H1 (cell line): ENCODE measurements around the gene SMPDL3B. TPM values are rescaled to one million over a fixed set of nuclear protein-coding genes. Genes with fewer than 3 reads are reported as not detected.

ENCODE experiments used
- CTCF ChIA-PET: fragments of 300-600 bp; sonication (Branson Sonifier 250); formaldehyde crosslinking; loops from one replicate; lab custom pipeline; 2021; ENCODE audit not compliant: partially characterized antibody; lab: Charles Lee
- POLR2A ChIA-PET: fragments of 300-600 bp; sonication (Branson Sonifier 250); formaldehyde crosslinking; loops from one replicate; lab custom pipeline; 2021; ENCODE audit warnings: inconsistent platforms; ENCODE audit not compliant: partially characterized antibody; lab: Charles Lee
- DNase-seq, 2 experiments: peaks; one replicate each; pipeline versions ENCODE4 v3.0.0 to v3.0.0-alpha.2; 2010 to 2022; ENCODE audit warnings: low spot score in 2 of 2, low read depth in 1 of 2, mixed read lengths in 1 of 2
- FAIRE-seq: peaks from 2 replicates; lab custom pipeline; 2011; peaks lifted over from hg19 to GRCh38; lab: Jason Lieb, UNC
- H2AFZ ChIP-seq: 2 replicates; pipeline ENCODE4 v1.8.1; 2012; ENCODE audit warnings: low read length, inconsistent platforms
- H2AK5ac ChIP-seq: 2 replicates; pipeline ENCODE4 v1.6.1; 2013; ENCODE audit warnings: low read depth, low read length
- H2BK120ac ChIP-seq: replicated peaks from 2 replicates; pipeline ENCODE3; 2013; ENCODE audit warnings: low read depth, low read length, inconsistent platforms
- H2BK12ac ChIP-seq: 2 replicates; pipeline ENCODE4 v1.6.1; 2013; ENCODE audit warnings: low read depth, low read length
- H2BK15ac ChIP-seq: 2 replicates; pipeline ENCODE4 v1.6.1; 2013; ENCODE audit warnings: low read length
- H2BK20ac ChIP-seq: 2 replicates; pipeline ENCODE4 v1.6.1; 2013; ENCODE audit warnings: low read length
- H2BK5ac ChIP-seq: 2 replicates; pipeline ENCODE4 v1.6.1; 2013; ENCODE audit warnings: low read depth, low read length
- H3K14ac ChIP-seq: 2 replicates; pipeline ENCODE4 v1.6.1; 2013; ENCODE audit warnings: inconsistent platforms; ENCODE audit not compliant: insufficient read length
- H3K18ac ChIP-seq: 2 replicates; pipeline ENCODE4 v1.6.1; 2013; ENCODE audit warnings: low read length; ENCODE audit errors: extremely low read depth
- H3K23ac ChIP-seq: 2 replicates; pipeline ENCODE4 v1.6.1; 2013; ENCODE audit warnings: inconsistent platforms; ENCODE audit not compliant: insufficient read length
- H3K23me2 ChIP-seq: 2 replicates; pipeline ENCODE4 v1.6.1; 2013; ENCODE audit warnings: low read depth, low read length
- H3K27ac ChIP-seq: 2 replicates; pipeline ENCODE4 v1.6.1; 2011; ENCODE audit warnings: low read depth, low read length, inconsistent platforms
- H3K27me3 ChIP-seq, 4 experiments: replicated peaks in 1 of 4; 1 replicate in 1 of 4; 2 replicates in 3 of 4; pipeline versions ENCODE4 v1.6.1 to v1.8.1; 2011 to 2013; ENCODE audit warnings: low read length in 3 of 4, mild to moderate bottlenecking in 3 of 4, inconsistent platforms in 2 of 4, mixed read lengths in 2 of 4, moderate library complexity in 1 of 4; ENCODE audit not compliant: control insufficient read depth in 3 of 4, insufficient read depth in 3 of 4; ENCODE audit errors: extremely low read depth in 1 of 4
- H3K36me3 ChIP-seq, 4 experiments: 2 replicates each; pipeline versions ENCODE4 v1.6.1 to v1.8.1; 2011 to 2013; ENCODE audit warnings: mild to moderate bottlenecking in 4 of 4, low read length in 3 of 4, moderate library complexity in 2 of 4, control low read depth in 1 of 4, inconsistent platforms in 1 of 4; ENCODE audit not compliant: insufficient read depth in 4 of 4, control insufficient read depth in 2 of 4
- H3K4ac ChIP-seq: replicated peaks from 2 replicates; pipeline ENCODE3; 2013; ENCODE audit warnings: low read length, low read depth, mixed read lengths, inconsistent platforms; ENCODE audit not compliant: insufficient read length
- H3K4me1 ChIP-seq, 4 experiments: replicated peaks in 1 of 4; 1 replicate in 1 of 4; 2 replicates in 3 of 4; pipeline versions ENCODE4 v1.6.1 to v1.8.1; 2011 to 2013; ENCODE audit warnings: low read length in 3 of 4, inconsistent platforms in 2 of 4, mixed read lengths in 1 of 4; ENCODE audit not compliant: insufficient read depth in 4 of 4, control insufficient read depth in 3 of 4
- H3K4me2 ChIP-seq, 2 experiments: 2 replicates each; pipeline versions ENCODE4 v1.6.1 to v1.8.1; 2011 to 2013; ENCODE audit warnings: low read depth in 2 of 2, low read length in 2 of 2, control low read depth in 1 of 2, inconsistent platforms in 1 of 2, mild to moderate bottlenecking in 1 of 2; ENCODE audit not compliant: insufficient read depth in 1 of 2
- H3K4me3 ChIP-seq, 4 experiments: fragments of 200-600, 300-600 bp in 1 of 4; sonication (generic), shearing (Covaris generic), sonication (Bioruptor Twin) in 1 of 4; 2 replicates each; pipeline versions ENCODE4 v1.5.1 to v1.8.1; 2011 to 2016; ENCODE audit warnings: low read length in 4 of 4, low read depth in 3 of 4, control low read depth in 2 of 4, inconsistent platforms in 2 of 4, mild to moderate bottlenecking in 2 of 4, mixed read lengths in 1 of 4, moderate library complexity in 1 of 4; ENCODE audit not compliant: insufficient read depth in 2 of 4; ENCODE audit errors: extremely low read depth in 1 of 4
- H3K56ac ChIP-seq: replicated peaks from 2 replicates; pipeline ENCODE3; 2013; ENCODE audit warnings: low read depth, mild to moderate bottlenecking, mixed read lengths, low read length, inconsistent platforms; ENCODE audit not compliant: insufficient read length
- H3K79me1 ChIP-seq: 2 replicates; pipeline ENCODE4 v1.6.1; 2013; ENCODE audit warnings: low read depth, low read length, control low read depth
- H3K79me2 ChIP-seq, 2 experiments: 2 replicates each; pipeline versions ENCODE4 v1.6.1 to v1.8.1; 2012 to 2013; ENCODE audit warnings: low read length in 2 of 2, mild to moderate bottlenecking in 2 of 2, inconsistent platforms in 1 of 2; ENCODE audit not compliant: insufficient read depth in 2 of 2, control insufficient read depth in 1 of 2
- H3K9ac ChIP-seq, 4 experiments: replicated peaks in 1 of 4; 1 replicate in 1 of 4; 2 replicates in 3 of 4; pipeline versions ENCODE4 v1.6.1 to v1.8.1; 2011 to 2013; ENCODE audit warnings: low read depth in 3 of 4, low read length in 3 of 4, control low read depth in 2 of 4, mild to moderate bottlenecking in 2 of 4, moderate library complexity in 2 of 4, inconsistent platforms in 1 of 4; ENCODE audit errors: extremely low read depth in 1 of 4
- H3K9me3 ChIP-seq, 2 experiments: 2 replicates each; pipeline versions ENCODE4 v1.6.1 to v1.8.1; 2012 to 2013; ENCODE audit warnings: mild to moderate bottlenecking in 2 of 2, moderate library complexity in 2 of 2, control low read depth in 1 of 2, inconsistent platforms in 1 of 2, low read depth in 1 of 2, low read length in 1 of 2, mixed read lengths in 1 of 2; ENCODE audit not compliant: insufficient read depth in 2 of 2
- H4K20me1 ChIP-seq, 2 experiments: replicated peaks in 1 of 2; 2 replicates each; pipeline versions ENCODE3 to v1.8.1; 2011 to 2013; ENCODE audit warnings: inconsistent platforms in 2 of 2, low read length in 2 of 2, mild to moderate bottlenecking in 1 of 2; ENCODE audit not compliant: insufficient read depth in 2 of 2, control insufficient read depth in 1 of 2
- H4K5ac ChIP-seq: 2 replicates; pipeline ENCODE4 v1.6.1; 2013; ENCODE audit warnings: low read length, low read depth, mixed read lengths, inconsistent platforms; ENCODE audit not compliant: insufficient read length
- H4K8ac ChIP-seq: 2 replicates; pipeline ENCODE4 v1.8.0; 2013; ENCODE audit warnings: mild to moderate bottlenecking, moderate library complexity, low read length, inconsistent platforms; ENCODE audit not compliant: insufficient read depth; ENCODE audit errors: extremely low read depth
- H4K91ac ChIP-seq: replicated peaks from 2 replicates; pipeline ENCODE3; 2013; ENCODE audit warnings: low read length, mixed read lengths, inconsistent platforms; ENCODE audit not compliant: insufficient read length
- BCL11A ChIP-seq, 2 experiments: IDR thresholded peaks; one replicate each; pipeline ENCODE4 v1.6.1; 2011; ENCODE audit warnings: low read depth in 2 of 2, low read length in 2 of 2, mild to moderate bottlenecking in 2 of 2
- CHD1 ChIP-seq: IDR thresholded peaks from 2 replicates; pipeline ENCODE4 v1.6.1; 2012; ENCODE audit warnings: low read depth, low read length, improper control_type of control experiment
- HDAC2 ChIP-seq, 2 experiments: fragments of 300-600 bp in 1 of 2; sonication (generic) in 1 of 2; IDR thresholded peaks; 2 replicates each; pipeline ENCODE4 v1.6.1; 2011 to 2012; ENCODE audit warnings: low read depth in 2 of 2, low read length in 2 of 2, mild to moderate bottlenecking in 2 of 2, moderate library complexity in 2 of 2, borderline replicate concordance in 1 of 2, inconsistent platforms in 1 of 2
- WGBS, 2 experiments: shearing (Covaris generic) in 1 of 2; methylation state at CpG; one replicate each; pipeline versions ENCODE4 v1.1.6 to v1.1.7; 2013 to 2015; ENCODE audit warnings: low lambda C conversion rate in 2 of 2, mixed read lengths in 2 of 2, inconsistent platforms in 1 of 2, low coverage in 1 of 2, missing lambda C conversion rate in 1 of 2; ENCODE audit not compliant: insufficient replicate concordance in 2 of 2, insufficient coverage in 1 of 2, insufficient read length in 1 of 2; ENCODE audit errors: extremely low coverage in 1 of 2, missing lambda C conversion rate in 1 of 2; 5-methylcytosine and 5-hydroxymethylcytosine counted together
- polyA plus RNA-seq, 7 experiments: library from polyadenylated mRNA; depleted of rRNA in 3 of 7; stranded (reverse) in 5 of 7; unstranded in 2 of 7; fragments of >200 nt in 5 of 7; fragments of 200-250 nt in 2 of 7; gene quantifications; 1 replicate in 5 of 7; 2 replicates in 1 of 7; 4 replicates in 1 of 7; pipeline versions ENCODE4 v1.2.1 to v1.2.3, GENCODE V29; 2011 to 2013; ENCODE audit warnings: missing spikeins in 2 of 7, mixed read lengths in 2 of 7
- total RNA-seq: library from RNA; stranded (reverse); fragmentation: NEBNext Ultra II Directional; extraction: Animal tissue kit (Norgen Biotek cat#: 25700); gene quantifications from 2 replicates; pipeline ENCODE4 v1.2.1, GENCODE V29; 2021

Gene SMPDL3B
- total and polyA plus RNA-seq, 2 of the 8 experiments (the other 6 are each of a cell fraction or from before 2014, with no cell fraction given) = 54.7 to 143 TPM

DNA sequence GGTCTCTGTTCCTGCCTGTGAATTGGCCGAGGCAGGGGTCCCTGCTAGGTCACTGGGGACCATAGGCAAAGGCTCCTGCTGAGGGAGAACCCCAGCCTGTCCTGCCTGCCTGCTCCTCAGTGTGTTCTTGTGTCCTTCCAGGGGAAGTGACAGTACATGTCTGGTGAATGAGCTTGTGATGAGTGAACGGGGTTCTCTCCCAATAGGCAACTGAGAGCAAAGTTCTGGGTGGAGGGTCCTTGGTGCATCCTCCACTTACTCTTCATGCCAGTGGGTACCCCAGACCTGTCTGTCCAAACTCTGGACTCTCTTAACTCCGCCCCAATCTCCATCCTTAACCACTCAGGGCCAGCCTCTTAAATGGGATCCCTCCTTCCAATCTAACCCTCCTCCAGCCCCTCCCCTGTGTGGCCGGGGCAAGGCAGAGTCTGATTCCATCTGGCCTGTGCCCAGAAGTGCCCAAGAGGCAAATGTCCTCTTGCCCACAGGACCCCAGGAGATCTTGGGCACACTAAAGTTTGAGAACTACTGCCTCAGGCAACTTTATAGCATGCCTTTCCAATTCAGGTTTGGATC lies 26.9 kb downstream of the SMPDL3B start:
- H3K14ac ChIP-seq = no peak overlapping the region
- H2BK12ac ChIP-seq = no peak overlapping the region
- H4K20me1 ChIP-seq = peaks cover 0 to 5% of the 10 kb centered on the region in 2 experiments
- H3K27me3 ChIP-seq = no peaks in the 10 kb centered on the region
- H2BK20ac ChIP-seq = no peak overlapping the region
- H3K79me2 ChIP-seq = no peaks in the 10 kb centered on the region
- no peak overlapping the region for H4K8ac ChIP-seq
- no peak overlapping the region for H3K56ac ChIP-seq
- H3K4me3 ChIP-seq = no peak overlapping the region
- FAIRE-seq (no peak), DNase-seq (no peak)
- no peak overlapping the region for H3K27ac ChIP-seq
- no peak overlapping the region for H2AFZ ChIP-seq
- peak overlapping the region in 1 of 2 experiments; percentile 97; a peak in 1 of 4 replicates for H3K4me2 ChIP-seq
- no peak overlapping the region for H3K4ac ChIP-seq
- H2BK120ac ChIP-seq = no peak overlapping the region
- H4K5ac ChIP-seq = no peak overlapping the region
- H3K23ac ChIP-seq = no peak overlapping the region
- H2AK5ac ChIP-seq = no peak overlapping the region
- CTCF ChIA-PET = interaction anchor here (1.2 to 1.9 kb wide), 2 partner anchors 22 to 104 kb away, joined by 4 read pairs; no protein-coding TSS in a partner anchor
- 83% methylated on average over 4 of the region's 4 CpGs; no CpG with 5 or more reads in 1 of the 2 experiments for WGBS, 2 experiments
- peaks cover 0 to 11% (median 8%) of the 10 kb centered on the region in 4 experiments; a peak in 6 of 7 replicates for H3K4me1 ChIP-seq
- H3K23me2 ChIP-seq = peaks cover 11% of the 10 kb centered on the region
- H3K36me3 ChIP-seq = peaks cover 0 to 22% (median 7%) of the 10 kb centered on the region in 4 experiments; a peak in 7 of 8 replicates
- H3K18ac ChIP-seq = no peak overlapping the region
- no peak overlapping the region for H2BK15ac ChIP-seq
- H3K9me3 ChIP-seq = no peaks in the 10 kb centered on the region
- H4K91ac ChIP-seq = no peak overlapping the region
- H3K79me1 ChIP-seq = no peaks in the 10 kb centered on the region
- no peak overlapping the region for H3K9ac ChIP-seq
- POLR2A ChIA-PET = interaction anchor here (0.6 to 1.5 kb wide), 5 partner anchors 17 to 360 kb away, joined by 3 to 4 read pairs (median 3); partner anchors contain the start of gene THEMIS2
- TF ChIP-seq BCL11A (IDR thresholded peaks at IDR 0.05; ENCODE audit: low read depth in 2 of 2, low read length in 2 of 2) (no peak), HDAC2 (IDR thresholded peaks at IDR 0.05; ENCODE audit: borderline replicate concordance in 1 of 2, low read depth in 2 of 2, low read length in 2 of 2) (no peak), CHD1 (no peak)
- no peak overlapping the region for H2BK5ac ChIP-seq
